H9 (cell line): Measurements from ENCODE around the gene TRPM2. TPM values are rescaled to one million over a fixed set of nuclear protein-coding genes. Genes with fewer than 3 reads are reported as not detected.

Experiments
- DNase-seq: peaks from one replicate; pipeline ENCODE4 v3.0.0-alpha.2; 2017
- H2AFZ ChIP-seq: one replicate; pipeline ENCODE4 v1.6.1; 2013; ENCODE audit warnings: mild to moderate bottlenecking, low read length, control low read depth, moderate library complexity
- H2AK5ac ChIP-seq: 2 replicates; pipeline ENCODE4 v1.6.1; 2013; ENCODE audit warnings: low read length, control low read depth, mixed read lengths; ENCODE audit not compliant: insufficient read length
- H2BK120ac ChIP-seq: one replicate; pipeline ENCODE4 v1.6.1; 2013; ENCODE audit warnings: low read depth, mild to moderate bottlenecking, low read length, control low read depth, inconsistent platforms; ENCODE audit not compliant: poor library complexity, severe bottlenecking
- H2BK12ac ChIP-seq: 2 replicates; pipeline ENCODE4 v1.6.1; 2013; ENCODE audit warnings: low read length, control low read depth, mixed read lengths, low read depth; ENCODE audit not compliant: insufficient read length
- H2BK15ac ChIP-seq: 2 replicates; pipeline ENCODE4 v1.6.1; 2013; ENCODE audit warnings: low read depth, low read length, control low read depth
- H2BK20ac ChIP-seq: one replicate; pipeline ENCODE4 v1.6.1; 2013; ENCODE audit warnings: low read depth, mild to moderate bottlenecking, low read length, control low read depth, inconsistent platforms; ENCODE audit not compliant: poor library complexity, severe bottlenecking
- H2BK5ac ChIP-seq: 2 replicates; pipeline ENCODE4 v1.6.1; 2013; ENCODE audit warnings: low read length, control low read depth, mixed read lengths; ENCODE audit not compliant: insufficient read length
- H3K14ac ChIP-seq: 2 replicates; pipeline ENCODE4 v1.6.1; 2013; ENCODE audit warnings: low read length, control low read depth; ENCODE audit not compliant: insufficient read depth
- H3K18ac ChIP-seq: 2 replicates; pipeline ENCODE4 v1.6.1; 2013; ENCODE audit warnings: low read depth, mild to moderate bottlenecking, mixed read lengths, low read length, control low read depth; ENCODE audit not compliant: insufficient read length
- H3K23ac ChIP-seq: 2 replicates; pipeline ENCODE4 v1.6.1; 2013; ENCODE audit warnings: low read length, control low read depth, mixed read lengths, low read depth; ENCODE audit not compliant: insufficient read length
- H3K23me2 ChIP-seq: 2 replicates; pipeline ENCODE4 v1.6.1; 2013; ENCODE audit warnings: low read depth, mild to moderate bottlenecking, mixed read lengths, low read length, control low read depth; ENCODE audit not compliant: insufficient read length, poor library complexity, severe bottlenecking
- H3K27ac ChIP-seq: 2 replicates; pipeline ENCODE4 v1.5.1; 2013; ENCODE audit warnings: low read length, control low read depth, mixed read lengths, low read depth; ENCODE audit not compliant: insufficient read length
- H3K27me3 ChIP-seq: 2 replicates; pipeline ENCODE4 v1.6.1; 2013; ENCODE audit warnings: low read length, control low read depth, inconsistent platforms; ENCODE audit not compliant: insufficient read depth
- H3K4ac ChIP-seq: 2 replicates; pipeline ENCODE4 v1.6.1; 2013; ENCODE audit warnings: low read depth, mild to moderate bottlenecking, control low read depth, inconsistent platforms, low read length, moderate library complexity
- H3K4me1 ChIP-seq: 2 replicates; pipeline ENCODE4 v1.6.1; 2013; ENCODE audit warnings: low read length, control low read depth, inconsistent platforms; ENCODE audit not compliant: insufficient read depth
- H3K4me2 ChIP-seq: 2 replicates; pipeline ENCODE4 v1.6.1; 2013; ENCODE audit warnings: low read length, control low read depth, mixed read lengths; ENCODE audit not compliant: insufficient read length, insufficient read depth
- H3K56ac ChIP-seq: 2 replicates; pipeline ENCODE4 v1.6.1; 2013; ENCODE audit warnings: low read depth, mild to moderate bottlenecking, mixed read lengths, low read length, control low read depth; ENCODE audit not compliant: insufficient read length
- H3K79me1 ChIP-seq: 2 replicates; pipeline ENCODE4 v1.6.1; 2013; ENCODE audit warnings: low read depth, mild to moderate bottlenecking, moderate library complexity, low read length, control low read depth, inconsistent platforms; ENCODE audit not compliant: insufficient read depth, poor library complexity, severe bottlenecking
- H3K79me2 ChIP-seq: 2 replicates; pipeline ENCODE4 v1.6.1; 2013; ENCODE audit warnings: low read length, control low read depth, inconsistent platforms; ENCODE audit not compliant: insufficient read depth
- H3K9ac ChIP-seq: 2 replicates; pipeline ENCODE4 v1.6.1; 2013; ENCODE audit warnings: low read length, control low read depth, mixed read lengths; ENCODE audit not compliant: insufficient read length; ENCODE audit errors: extremely low read depth
- H3K9me3 ChIP-seq: one replicate; pipeline ENCODE4 v1.6.1; 2013; ENCODE audit warnings: low read depth, low read length, inconsistent platforms; ENCODE audit not compliant: control insufficient read depth
- H3T11ph ChIP-seq: one replicate; pipeline ENCODE4 v1.6.1; 2013; ENCODE audit warnings: mild to moderate bottlenecking, low read length, control low read depth, inconsistent platforms
- H4K20me1 ChIP-seq: one replicate; pipeline ENCODE4 v1.6.1; 2013; ENCODE audit not compliant: control insufficient read depth, insufficient read length, insufficient read depth
- H4K5ac ChIP-seq: 2 replicates; pipeline ENCODE4 v1.6.1; 2013; ENCODE audit warnings: low read depth, mild to moderate bottlenecking, mixed read lengths, low read length, control low read depth; ENCODE audit not compliant: insufficient read length
- H4K8ac ChIP-seq: replicated peaks from 2 replicates; pipeline ENCODE4 v1.6.1; 2013; ENCODE audit warnings: low read length, control low read depth, mixed read lengths, low read depth; ENCODE audit not compliant: insufficient read length
- H4K91ac ChIP-seq: 2 replicates; pipeline ENCODE4 v1.6.1; 2013; ENCODE audit warnings: low read depth, mild to moderate bottlenecking, moderate library complexity, mixed read lengths, low read length, control low read depth; ENCODE audit not compliant: insufficient read length
- H3K27ac Mint-ChIP-seq, 3 experiments: 2 replicates in 2 of 3; 3 replicates in 1 of 3; pipeline ENCODE4 v1.8.0; 2020 to 2021; ENCODE audit warnings: mixed read lengths in 3 of 3, mild to moderate bottlenecking in 1 of 3, moderate library complexity in 1 of 3
- H3K27me3 Mint-ChIP-seq: 2 replicates; pipeline ENCODE4 v1.8.0; 2021; ENCODE audit warnings: low read depth, mild to moderate bottlenecking, moderate library complexity, mixed read lengths
- H3K36me3 Mint-ChIP-seq, 3 experiments: 2 replicates in 2 of 3; 3 replicates in 1 of 3; pipeline ENCODE4 v1.8.0; 2020 to 2021; ENCODE audit warnings: low read depth in 3 of 3, mixed read lengths in 3 of 3; ENCODE audit not compliant: insufficient read depth in 1 of 3
- H3K4me1 Mint-ChIP-seq, 2 experiments: 2 replicates each; pipeline ENCODE4 v1.8.0; 2020; ENCODE audit warnings: mixed read lengths in 2 of 2
- H3K4me3 Mint-ChIP-seq, 2 experiments: 2 replicates in 1 of 2; 3 replicates in 1 of 2; pipeline ENCODE4 v1.8.0; 2020 to 2021; ENCODE audit warnings: mild to moderate bottlenecking in 2 of 2, mixed read lengths in 2 of 2, moderate library complexity in 1 of 2
- H3K9me3 Mint-ChIP-seq, 2 experiments: 2 replicates in 1 of 2; 3 replicates in 1 of 2; pipeline ENCODE4 v1.8.0; 2020; ENCODE audit warnings: mild to moderate bottlenecking in 2 of 2, mixed read lengths in 2 of 2, moderate library complexity in 1 of 2
- WGBS: extraction: QIAGEN DNeasy Blood & Tissue Kit; methylation state at CpG from one replicate; pipeline ENCODE4 v1.1.7; 2013; ENCODE audit warnings: missing lambda C conversion rate, low lambda C conversion rate, mixed read lengths; ENCODE audit not compliant: insufficient read length; ENCODE audit errors: extremely low coverage; 5-methylcytosine and 5-hydroxymethylcytosine counted together
- total RNA-seq: library from RNA; stranded (reverse); gene quantifications from 2 replicates; pipeline ENCODE4 v1.2.1, GENCODE V29; 2021
- TF ChIP-seq, protein P1 (sequence below): fragments of 200-600 bp; sonication (generic); conservative IDR thresholded peaks from 3 replicates; pipeline ENCODE4 v1.8.0; 2021; ENCODE audit warnings: antibody characterized with exemption, mild to moderate bottlenecking

The TRPM2 gene
- total RNA-seq, 1 experiment from 2014 or later = 0.68 TPM

DNA sequence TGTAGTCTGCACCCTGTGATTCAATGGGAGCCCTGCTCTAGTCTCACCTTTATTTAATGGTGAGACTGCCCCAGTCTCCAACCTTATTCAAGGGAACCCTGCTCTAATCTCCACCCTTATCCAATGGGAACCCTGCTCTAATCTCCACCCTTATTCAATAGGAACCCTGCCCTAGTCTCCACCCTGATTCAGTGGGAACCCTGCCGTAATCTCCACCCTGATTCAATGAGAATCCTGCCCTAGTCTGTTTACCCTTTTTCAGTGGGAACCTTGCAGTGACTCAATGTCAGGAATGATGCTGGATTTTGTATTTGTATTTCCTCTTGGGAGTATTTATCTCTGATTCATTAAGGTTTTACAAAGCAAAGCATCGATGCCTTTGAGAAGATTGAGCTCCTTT lies 39.5 kb downstream of the TRPM2 start:
- no peak overlapping the region for H3K9ac ChIP-seq
- peaks cover 4% of the 10 kb centered on the region for H3K27me3 Mint-ChIP-seq

More for the DNA sequence above, 39.5 kb downstream of the TRPM2 start:
- H3K9me3 Mint-ChIP-seq = peaks cover 12 to 23% of the 10 kb centered on the region in 2 experiments
- Histone ChIP-seq H3K27me3 (no peaks in the 10 kb centered on the region), H2BK20ac (no peak overlapping the region), H4K91ac (no peak overlapping the region), H4K5ac (no peak overlapping the region), H3K14ac (no peak overlapping the region), H3K23ac (no peak overlapping the region), H4K20me1 (no peaks in the 10 kb centered on the region), H3K27ac (no peak overlapping the region), H2BK5ac (no peak overlapping the region), H3K4me1 (no peaks in the 10 kb centered on the region), H3T11ph (no peak overlapping the region), H3K23me2 (no peaks in the 10 kb centered on the region), H2AFZ (no peak overlapping the region), H3K9me3 (no peaks in the 10 kb centered on the region), H2BK15ac (no peak overlapping the region), H3K79me2 (no peaks in the 10 kb centered on the region), H2BK120ac (no peak overlapping the region), H3K56ac (no peak overlapping the region), H3K4ac (no peak overlapping the region), H4K8ac (no peak overlapping the region), H3K4me2 (no peak overlapping the region), H2AK5ac (no peak overlapping the region), H3K18ac (no peak overlapping the region), H2BK12ac (no peak overlapping the region), H3K79me1 (no peaks in the 10 kb centered on the region)
- no peak overlapping the region for H3K27ac Mint-ChIP-seq
- no peak overlapping the region for H3K4me3 Mint-ChIP-seq
- no peak for DNase-seq
- TF ChIP-seq, protein P1, sequence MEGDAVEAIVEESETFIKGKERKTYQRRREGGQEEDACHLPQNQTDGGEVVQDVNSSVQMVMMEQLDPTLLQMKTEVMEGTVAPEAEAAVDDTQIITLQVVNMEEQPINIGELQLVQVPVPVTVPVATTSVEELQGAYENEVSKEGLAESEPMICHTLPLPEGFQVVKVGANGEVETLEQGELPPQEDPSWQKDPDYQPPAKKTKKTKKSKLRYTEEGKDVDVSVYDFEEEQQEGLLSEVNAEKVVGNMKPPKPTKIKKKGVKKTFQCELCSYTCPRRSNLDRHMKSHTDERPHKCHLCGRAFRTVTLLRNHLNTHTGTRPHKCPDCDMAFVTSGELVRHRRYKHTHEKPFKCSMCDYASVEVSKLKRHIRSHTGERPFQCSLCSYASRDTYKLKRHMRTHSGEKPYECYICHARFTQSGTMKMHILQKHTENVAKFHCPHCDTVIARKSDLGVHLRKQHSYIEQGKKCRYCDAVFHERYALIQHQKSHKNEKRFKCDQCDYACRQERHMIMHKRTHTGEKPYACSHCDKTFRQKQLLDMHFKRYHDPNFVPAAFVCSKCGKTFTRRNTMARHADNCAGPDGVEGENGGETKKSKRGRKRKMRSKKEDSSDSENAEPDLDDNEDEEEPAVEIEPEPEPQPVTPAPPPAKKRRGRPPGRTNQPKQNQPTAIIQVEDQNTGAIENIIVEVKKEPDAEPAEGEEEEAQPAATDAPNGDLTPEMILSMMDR = no peak
- H3K4me1 Mint-ChIP-seq = no peaks in the 10 kb centered on the region; a peak in 1 of 4 replicates
- no CpG with 5 or more reads among the region's 2 CpGs for WGBS
- H3K36me3 Mint-ChIP-seq = no peaks in the 10 kb centered on the region; a peak in 1 of 7 replicates
